ENCODE results near the gene EYA4. TPM values are rescaled to one million over a fixed set of nuclear protein-coding genes. Genes with fewer than 3 reads are reported as not detected.

Gene EYA4
- total RNA-seq, 4 donors from 2014 or later = 0.09 to 1.1 (median 0.61) TPM

DNA sequence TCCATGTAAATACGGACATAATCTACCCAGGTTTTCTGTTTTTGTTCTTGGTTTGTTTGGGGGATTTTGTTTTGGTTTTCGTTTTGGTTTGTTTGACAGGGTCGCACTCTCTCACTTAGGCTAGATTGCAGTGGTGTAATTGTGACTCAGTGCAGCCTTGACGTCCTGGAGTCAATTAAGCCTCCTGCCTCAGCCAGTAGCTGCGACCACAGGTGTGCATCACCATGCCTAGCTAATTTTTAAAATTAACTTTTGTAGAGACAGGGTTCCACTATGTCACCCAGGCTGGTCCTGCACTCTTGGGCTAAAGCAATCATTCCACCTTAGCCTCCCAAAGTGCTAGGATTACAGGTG lies 37.8 kb upstream of the EYA4 start:
- intact Hi-C loops (cut with DNase I) = no loop called here
- TF ChIP-seq POLR2A (IDR thresholded peaks at IDR 0.05) = no peak
- TF ChIP-seq, protein P1, sequence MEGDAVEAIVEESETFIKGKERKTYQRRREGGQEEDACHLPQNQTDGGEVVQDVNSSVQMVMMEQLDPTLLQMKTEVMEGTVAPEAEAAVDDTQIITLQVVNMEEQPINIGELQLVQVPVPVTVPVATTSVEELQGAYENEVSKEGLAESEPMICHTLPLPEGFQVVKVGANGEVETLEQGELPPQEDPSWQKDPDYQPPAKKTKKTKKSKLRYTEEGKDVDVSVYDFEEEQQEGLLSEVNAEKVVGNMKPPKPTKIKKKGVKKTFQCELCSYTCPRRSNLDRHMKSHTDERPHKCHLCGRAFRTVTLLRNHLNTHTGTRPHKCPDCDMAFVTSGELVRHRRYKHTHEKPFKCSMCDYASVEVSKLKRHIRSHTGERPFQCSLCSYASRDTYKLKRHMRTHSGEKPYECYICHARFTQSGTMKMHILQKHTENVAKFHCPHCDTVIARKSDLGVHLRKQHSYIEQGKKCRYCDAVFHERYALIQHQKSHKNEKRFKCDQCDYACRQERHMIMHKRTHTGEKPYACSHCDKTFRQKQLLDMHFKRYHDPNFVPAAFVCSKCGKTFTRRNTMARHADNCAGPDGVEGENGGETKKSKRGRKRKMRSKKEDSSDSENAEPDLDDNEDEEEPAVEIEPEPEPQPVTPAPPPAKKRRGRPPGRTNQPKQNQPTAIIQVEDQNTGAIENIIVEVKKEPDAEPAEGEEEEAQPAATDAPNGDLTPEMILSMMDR (IDR thresholded peaks at IDR 0.05) = no peak
- Histone ChIP-seq H3K36me3 (no peaks in the 10 kb centered on the region), H3K27ac (no peak overlapping the region), H3K4me1 (no peaks in the 10 kb centered on the region), H3K27me3 (no peaks in the 10 kb centered on the region), H3K9me3 (no peaks in the 10 kb centered on the region), H3K4me3 (no peak overlapping the region)
- 70 to 72% methylated on average over 5 of the region's 5 CpGs for WGBS, 2 donors
- no peak for DNase-seq

DNA sequence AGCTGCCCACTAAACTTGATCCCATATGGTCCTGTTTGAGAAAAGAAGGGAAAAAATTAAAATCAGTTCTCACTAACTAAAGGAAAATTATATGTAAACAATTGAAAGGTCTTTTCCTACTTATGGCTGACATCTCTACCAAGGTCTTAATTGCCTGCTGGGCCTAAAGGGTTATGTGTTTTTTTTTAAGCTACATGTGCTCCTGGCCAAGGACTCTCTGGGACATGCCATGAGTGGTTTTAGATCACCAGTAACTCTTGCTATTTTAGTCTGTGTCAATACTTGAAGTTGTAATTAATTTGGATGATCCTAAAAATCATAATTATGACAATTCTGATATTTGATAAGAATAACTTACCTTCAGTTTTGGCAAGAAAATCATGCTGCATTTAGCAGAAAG lies 35.9 kb upstream of the EYA4 start:
- no peak for TF ChIP-seq POLR2A (IDR thresholded peaks at IDR 0.05)
- TF ChIP-seq, protein P1 (IDR thresholded peaks at IDR 0.05) = no peak
- no peaks in the 10 kb centered on the region for H3K4me1 ChIP-seq

GRCh38 chr6:133206942-133207341 lies 34.2 kb upstream of the EYA4 start:
- no peak for DNase-seq
- no peaks in the 10 kb centered on the region for H3K36me3 ChIP-seq
- H3K27ac ChIP-seq = no peak overlapping the region
- no peaks in the 10 kb centered on the region for H3K27me3 ChIP-seq
- H3K4me3 ChIP-seq = no peak overlapping the region
- intact Hi-C loops (cut with DNase I) = no loop called here
- no peak for TF ChIP-seq POLR2A (IDR thresholded peaks at IDR 0.05)
- TF ChIP-seq, protein P1 (IDR thresholded peaks at IDR 0.05) = no peak
- H3K4me1 ChIP-seq = no peaks in the 10 kb centered on the region
- 59 to 80% methylated on average over 5 of the region's 5 CpGs for WGBS, 2 donors
- H3K9me3 ChIP-seq = peaks cover 0 to 7% (median 5%) of the 10 kb centered on the region in 3 donors

More for the DNA sequence above, 35.9 kb upstream of the EYA4 start:
- H3K4me3 ChIP-seq = no peak overlapping the region
- H3K27ac ChIP-seq = no peak overlapping the region
- H3K9me3 ChIP-seq = peaks cover 0 to 7% (median 5%) of the 10 kb centered on the region in 3 donors
- H3K27me3 ChIP-seq = no peaks in the 10 kb centered on the region
- intact Hi-C loops (cut with DNase I) = no loop called here
- DNase-seq = no peak
- no peaks in the 10 kb centered on the region for H3K36me3 ChIP-seq

DNA sequence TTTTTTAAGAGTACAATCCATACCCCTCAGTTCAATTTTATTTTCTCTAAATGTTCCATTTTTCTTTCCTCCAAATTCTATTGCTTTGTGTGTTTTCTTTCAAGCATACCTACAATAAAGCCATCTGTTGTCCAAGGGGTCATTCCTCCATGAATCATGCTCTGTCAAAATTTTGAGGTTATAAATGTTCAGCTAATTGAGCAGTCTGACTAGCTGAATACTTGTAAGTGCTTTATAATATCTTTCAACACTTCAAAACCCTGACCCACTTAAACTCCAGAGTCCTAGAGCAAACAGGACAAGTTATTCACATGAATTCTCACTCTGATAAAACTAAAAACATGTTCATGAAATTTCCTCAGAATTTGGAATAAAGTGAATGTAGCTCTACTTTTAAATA lies 33.4 kb upstream of the EYA4 start:
- intact Hi-C loops (cut with DNase I) = no loop called here
- Histone ChIP-seq H3K4me3 (no peak overlapping the region), H3K27me3 (no peaks in the 10 kb centered on the region), H3K4me1 (no peaks in the 10 kb centered on the region), H3K36me3 (no peaks in the 10 kb centered on the region), H3K27ac (no peak overlapping the region), H3K9me3 (peaks cover 0 to 7% (median 5%) of the 10 kb centered on the region in 3 donors)
- no peak for TF ChIP-seq POLR2A (IDR thresholded peaks at IDR 0.05)
- TF ChIP-seq, protein P1 (IDR thresholded peaks at IDR 0.05) = no peak
- DNase-seq = no peak

DNA sequence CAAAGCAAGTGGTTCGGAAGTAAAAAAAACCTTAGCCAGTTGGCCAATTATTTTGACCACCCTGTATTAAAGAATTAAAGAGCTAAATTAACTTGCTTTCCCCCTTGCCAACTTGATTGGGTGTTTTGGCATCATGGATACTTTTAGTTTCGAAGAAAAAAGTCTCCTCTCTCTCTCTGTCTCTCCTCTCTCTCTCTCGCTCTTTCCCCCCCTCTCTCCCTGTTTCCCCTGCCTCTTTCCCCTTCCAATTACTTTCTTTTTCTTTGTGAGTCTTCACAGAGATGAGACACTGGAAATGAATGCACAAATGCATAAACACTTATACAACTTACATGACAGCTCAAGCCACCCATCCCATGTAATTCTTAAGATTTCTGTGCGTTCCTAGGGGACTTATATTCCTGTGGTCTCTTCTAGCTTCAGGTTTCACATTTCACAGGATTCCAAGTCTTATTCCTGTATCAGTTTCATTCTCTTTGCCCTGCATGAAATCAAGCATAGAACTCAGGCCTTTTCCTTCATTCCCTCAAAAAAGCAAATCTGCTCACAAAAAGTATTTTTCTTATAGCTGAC lies 32.9 kb upstream of the EYA4 start:
- H3K4me3 ChIP-seq = no peak overlapping the region
- no peaks in the 10 kb centered on the region for H3K27me3 ChIP-seq
- no peak for DNase-seq
- H3K36me3 ChIP-seq = no peaks in the 10 kb centered on the region
- WGBS, 2 donors = 60 to 72% methylated on average over 4 of the region's 4 CpGs
- TF ChIP-seq, protein P1 (IDR thresholded peaks at IDR 0.05) = no peak
- TF ChIP-seq POLR2A (IDR thresholded peaks at IDR 0.05) = no peak
- H3K4me1 ChIP-seq = no peaks in the 10 kb centered on the region
- intact Hi-C loops (cut with DNase I) = no loop called here
- H3K27ac ChIP-seq = no peak overlapping the region
- H3K9me3 ChIP-seq = peaks cover 0 to 7% (median 5%) of the 10 kb centered on the region in 3 donors

Data from esophagus squamous epithelium (tissue), 5 donors.